ENCODE measurements around the gene PRPF6. TPM values are rescaled to one million over a fixed set of nuclear protein-coding genes. Genes with fewer than 3 reads are reported as not detected.
A peak's percentile ranks its signal among the peaks of the same experiment; 100 is the strongest.

Gene PRPF6
- total and polyA plus RNA-seq, 2 of the 13 experiments (the other 11 are each of a cell fraction or from before 2014, with no cell fraction given), result 63.7 to 101 TPM

DNA sequence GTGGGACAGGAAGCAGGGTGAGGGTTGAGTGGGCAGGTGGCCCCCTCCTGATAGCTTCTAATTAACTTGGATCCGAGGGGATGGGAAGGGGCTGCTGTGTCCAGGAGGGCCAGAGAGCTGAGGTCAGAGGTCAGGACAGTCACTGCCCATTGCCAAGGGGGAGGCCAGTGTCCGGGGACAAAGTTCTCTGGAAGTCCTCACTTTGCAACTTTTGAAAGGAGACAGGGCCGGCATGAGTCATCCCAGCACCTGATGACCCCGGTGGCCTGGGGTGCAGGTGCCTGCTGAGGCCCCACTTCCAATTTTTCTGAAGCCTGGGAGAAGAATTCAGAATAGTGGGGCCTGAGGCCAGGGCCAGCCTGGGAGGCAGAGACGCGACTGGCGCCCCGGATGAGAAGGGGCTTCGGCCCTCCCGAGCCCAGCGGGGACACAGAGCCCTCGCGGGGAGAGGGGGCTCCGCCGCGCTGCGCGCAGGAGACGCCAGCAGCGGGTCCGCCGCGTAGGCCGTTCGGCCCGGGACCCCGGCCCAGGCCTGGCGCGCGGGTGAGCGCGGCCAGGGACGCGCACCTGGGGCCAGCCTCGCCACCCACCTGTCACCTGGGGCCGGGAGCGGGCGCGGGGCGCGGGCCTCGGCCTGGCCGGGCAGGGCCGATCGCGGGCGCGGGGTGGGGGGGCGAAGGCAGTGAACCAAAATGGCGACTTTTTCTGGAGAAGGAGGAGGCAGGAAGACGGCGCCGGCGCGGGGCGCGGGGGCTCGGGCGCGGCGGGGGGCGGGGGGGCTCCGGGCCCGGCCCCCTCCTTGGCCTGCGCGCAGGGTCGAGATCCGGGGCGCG is 11.8 kb upstream of the PRPF6 start (continued):
- TF ChIP-seq, protein P1, sequence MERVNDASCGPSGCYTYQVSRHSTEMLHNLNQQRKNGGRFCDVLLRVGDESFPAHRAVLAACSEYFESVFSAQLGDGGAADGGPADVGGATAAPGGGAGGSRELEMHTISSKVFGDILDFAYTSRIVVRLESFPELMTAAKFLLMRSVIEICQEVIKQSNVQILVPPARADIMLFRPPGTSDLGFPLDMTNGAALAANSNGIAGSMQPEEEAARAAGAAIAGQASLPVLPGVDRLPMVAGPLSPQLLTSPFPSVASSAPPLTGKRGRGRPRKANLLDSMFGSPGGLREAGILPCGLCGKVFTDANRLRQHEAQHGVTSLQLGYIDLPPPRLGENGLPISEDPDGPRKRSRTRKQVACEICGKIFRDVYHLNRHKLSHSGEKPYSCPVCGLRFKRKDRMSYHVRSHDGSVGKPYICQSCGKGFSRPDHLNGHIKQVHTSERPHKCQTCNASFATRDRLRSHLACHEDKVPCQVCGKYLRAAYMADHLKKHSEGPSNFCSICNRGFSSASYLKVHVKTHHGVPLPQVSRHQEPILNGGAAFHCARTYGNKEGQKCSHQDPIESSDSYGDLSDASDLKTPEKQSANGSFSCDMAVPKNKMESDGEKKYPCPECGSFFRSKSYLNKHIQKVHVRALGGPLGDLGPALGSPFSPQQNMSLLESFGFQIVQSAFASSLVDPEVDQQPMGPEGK (CRISPR knock-in tag; IDR thresholded peaks at IDR 0.05), result peak; percentile 89
- TF ChIP-seq KLF12 (CRISPR knock-in tag; IDR thresholded peaks at IDR 0.05; ENCODE audit: borderline replicate concordance), result no peak
- no peak; the same call in 1 of the 2 replicates for TF ChIP-seq ZIK1 (CRISPR knock-in tag; IDR thresholded peaks at IDR 0.05; ENCODE audit: borderline replicate concordance, low read depth)
- TF ChIP-seq, protein P2, sequence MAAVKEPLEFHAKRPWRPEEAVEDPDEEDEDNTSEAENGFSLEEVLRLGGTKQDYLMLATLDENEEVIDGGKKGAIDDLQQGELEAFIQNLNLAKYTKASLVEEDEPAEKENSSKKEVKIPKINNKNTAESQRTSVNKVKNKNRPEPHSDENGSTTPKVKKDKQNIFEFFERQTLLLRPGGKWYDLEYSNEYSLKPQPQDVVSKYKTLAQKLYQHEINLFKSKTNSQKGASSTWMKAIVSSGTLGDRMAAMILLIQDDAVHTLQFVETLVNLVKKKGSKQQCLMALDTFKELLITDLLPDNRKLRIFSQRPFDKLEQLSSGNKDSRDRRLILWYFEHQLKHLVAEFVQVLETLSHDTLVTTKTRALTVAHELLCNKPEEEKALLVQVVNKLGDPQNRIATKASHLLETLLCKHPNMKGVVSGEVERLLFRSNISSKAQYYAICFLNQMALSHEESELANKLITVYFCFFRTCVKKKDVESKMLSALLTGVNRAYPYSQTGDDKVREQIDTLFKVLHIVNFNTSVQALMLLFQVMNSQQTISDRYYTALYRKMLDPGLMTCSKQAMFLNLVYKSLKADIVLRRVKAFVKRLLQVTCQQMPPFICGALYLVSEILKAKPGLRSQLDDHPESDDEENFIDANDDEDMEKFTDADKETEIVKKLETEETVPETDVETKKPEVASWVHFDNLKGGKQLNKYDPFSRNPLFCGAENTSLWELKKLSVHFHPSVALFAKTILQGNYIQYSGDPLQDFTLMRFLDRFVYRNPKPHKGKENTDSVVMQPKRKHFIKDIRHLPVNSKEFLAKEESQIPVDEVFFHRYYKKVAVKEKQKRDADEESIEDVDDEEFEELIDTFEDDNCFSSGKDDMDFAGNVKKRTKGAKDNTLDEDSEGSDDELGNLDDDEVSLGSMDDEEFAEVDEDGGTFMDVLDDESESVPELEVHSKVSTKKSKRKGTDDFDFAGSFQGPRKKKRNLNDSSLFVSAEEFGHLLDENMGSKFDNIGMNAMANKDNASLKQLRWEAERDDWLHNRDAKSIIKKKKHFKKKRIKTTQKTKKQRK (IDR thresholded peaks at IDR 0.05; ENCODE audit: low read length), result no peak
- TF ChIP-seq ATM (IDR thresholded peaks at IDR 0.05; ENCODE audit: borderline replicate concordance), result no peak
- no peak for TF ChIP-seq SNAPC5 (CRISPR knock-in tag; IDR thresholded peaks at IDR 0.05; ENCODE audit: borderline replicate concordance)
- TF ChIP-seq, protein P3, sequence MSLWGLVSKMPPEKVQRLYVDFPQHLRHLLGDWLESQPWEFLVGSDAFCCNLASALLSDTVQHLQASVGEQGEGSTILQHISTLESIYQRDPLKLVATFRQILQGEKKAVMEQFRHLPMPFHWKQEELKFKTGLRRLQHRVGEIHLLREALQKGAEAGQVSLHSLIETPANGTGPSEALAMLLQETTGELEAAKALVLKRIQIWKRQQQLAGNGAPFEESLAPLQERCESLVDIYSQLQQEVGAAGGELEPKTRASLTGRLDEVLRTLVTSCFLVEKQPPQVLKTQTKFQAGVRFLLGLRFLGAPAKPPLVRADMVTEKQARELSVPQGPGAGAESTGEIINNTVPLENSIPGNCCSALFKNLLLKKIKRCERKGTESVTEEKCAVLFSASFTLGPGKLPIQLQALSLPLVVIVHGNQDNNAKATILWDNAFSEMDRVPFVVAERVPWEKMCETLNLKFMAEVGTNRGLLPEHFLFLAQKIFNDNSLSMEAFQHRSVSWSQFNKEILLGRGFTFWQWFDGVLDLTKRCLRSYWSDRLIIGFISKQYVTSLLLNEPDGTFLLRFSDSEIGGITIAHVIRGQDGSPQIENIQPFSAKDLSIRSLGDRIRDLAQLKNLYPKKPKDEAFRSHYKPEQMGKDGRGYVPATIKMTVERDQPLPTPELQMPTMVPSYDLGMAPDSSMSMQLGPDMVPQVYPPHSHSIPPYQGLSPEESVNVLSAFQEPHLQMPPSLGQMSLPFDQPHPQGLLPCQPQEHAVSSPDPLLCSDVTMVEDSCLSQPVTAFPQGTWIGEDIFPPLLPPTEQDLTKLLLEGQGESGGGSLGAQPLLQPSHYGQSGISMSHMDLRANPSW (CRISPR knock-in tag; IDR thresholded peaks at IDR 0.05; ENCODE audit: borderline replicate concordance), result no peak
- TF ChIP-seq ZNF292 (CRISPR knock-in tag; IDR thresholded peaks at IDR 0.05; ENCODE audit: borderline replicate concordance, low read depth), result peak; percentile 70
- TF ChIP-seq U2AF2 (IDR thresholded peaks at IDR 0.05; ENCODE audit: low read depth, low read length), result no peak
- TF ChIP-seq CCDC6 (CRISPR knock-in tag; IDR thresholded peaks at IDR 0.05), result no peak
- no peak for TF ChIP-seq IKZF4 (CRISPR knock-in tag; IDR thresholded peaks at IDR 0.05; ENCODE audit: borderline replicate concordance, low read depth, not compliant biosample characterization)
- TF ChIP-seq THRA (CRISPR knock-in tag; IDR thresholded peaks at IDR 0.05; ENCODE audit: borderline replicate concordance), result peak; percentile 65; the same call in 1 of the 2 replicates
- TF ChIP-seq ZNF749 (CRISPR knock-in tag; IDR thresholded peaks at IDR 0.05; ENCODE audit: borderline replicate concordance), result no peak
- TF ChIP-seq DR1 (CRISPR knock-in tag; IDR thresholded peaks at IDR 0.05), result peak; percentile 19; the same call in 1 of the 2 replicates
- no peak for TF ChIP-seq NR3C1 (CRISPR knock-in tag; IDR thresholded peaks at IDR 0.05)
- peak; percentile 84 for TF ChIP-seq XRCC5 (optimal IDR thresholded peaks at IDR 0.05; ENCODE audit: low read length)
- TF ChIP-seq CEBPB (IDR thresholded peaks at IDR 0.05; ENCODE audit: borderline replicate concordance, low read depth, low read length), result no peak
- TF ChIP-seq ZNF766 (CRISPR knock-in tag; IDR thresholded peaks at IDR 0.05; ENCODE audit: borderline replicate concordance), result peak; percentile 71; the same call in 1 of the 2 replicates

All from HepG2 (cell line).